OCI-LY1 (cell line): ENCODE measurements around the gene IMMT.

Experiments
- H2AFZ ChIP-seq: fragments of 200-600 bp; sonication (generic), shearing (Covaris generic); 2 replicates; pipeline ENCODE4 v1.6.0; 2014; ENCODE audit warnings: antibody characterized with exemption, mild to moderate bottlenecking, low read length
- H3F3A ChIP-seq: fragments of 200-600 bp; sonication (generic), shearing (Covaris generic); 2 replicates; pipeline ENCODE4 v1.6.0; 2014; ENCODE audit warnings: mild to moderate bottlenecking, antibody characterized with exemption, low read length, moderate library complexity; ENCODE audit not compliant: insufficient read depth
- H3K27ac ChIP-seq: fragments of 200-600 bp; sonication (generic); 2 replicates; pipeline ENCODE4 v1.5.1; 2014; ENCODE audit warnings: low read length, mixed run types, mild to moderate bottlenecking, low read depth; ENCODE audit not compliant: poor library complexity, severe bottlenecking
- H3K27me3 ChIP-seq: fragments of 200-600 bp; sonication (generic); 2 replicates; pipeline ENCODE4 v1.6.0; 2014; ENCODE audit warnings: antibody characterized with exemption, mild to moderate bottlenecking, low read length, moderate library complexity; ENCODE audit not compliant: insufficient read depth
- H3K36me3 ChIP-seq: fragments of 200-600 bp; sonication (generic); 2 replicates; pipeline ENCODE4 v1.6.1; 2014; ENCODE audit warnings: mild to moderate bottlenecking, antibody characterized with exemption, low read length, moderate library complexity, mixed read lengths; ENCODE audit not compliant: insufficient read depth
- H3K4me1 ChIP-seq: fragments of 200-600 bp; sonication (generic); 2 replicates; pipeline ENCODE4 v1.5.1; 2014; ENCODE audit warnings: mild to moderate bottlenecking, low read length, moderate library complexity; ENCODE audit not compliant: insufficient read depth, severe bottlenecking
- H3K4me2 ChIP-seq: fragments of 200-600 bp; sonication (generic), shearing (Covaris generic); 2 replicates; pipeline ENCODE4 v1.6.1; 2014; ENCODE audit warnings: low read length
- H3K4me3 ChIP-seq: fragments of 200-600 bp; sonication (generic); 2 replicates; pipeline ENCODE4 v1.5.1; 2014; ENCODE audit warnings: low read length, low read depth, mild to moderate bottlenecking, mixed read lengths; ENCODE audit not compliant: poor library complexity, severe bottlenecking
- H3K79me2 ChIP-seq: fragments of 200-600 bp; shearing (Covaris generic); 2 replicates; pipeline ENCODE4 v1.6.1; 2016; ENCODE audit warnings: mixed run types, low read length, mixed read lengths; ENCODE audit not compliant: insufficient read depth
- H3K9ac ChIP-seq: fragments of 200-600 bp; sonication (generic), shearing (Covaris generic); 2 replicates; pipeline ENCODE4 v1.6.1; 2014; ENCODE audit warnings: mild to moderate bottlenecking, low read length, mixed read lengths
- H3K9me2 ChIP-seq: fragments of 200-600 bp; sonication (generic), shearing (Covaris generic); 2 replicates; pipeline ENCODE4 v1.6.1; 2014; ENCODE audit warnings: low read depth, mild to moderate bottlenecking, low read length, mixed read lengths
- H3K9me3 ChIP-seq: fragments of 200-600 bp; shearing (Covaris generic); 2 replicates; pipeline ENCODE4 v1.6.1; 2014; ENCODE audit warnings: low read length, mixed read lengths
- H4K20me1 ChIP-seq: fragments of 200-600 bp; sonication (generic), shearing (Covaris generic); 2 replicates; pipeline ENCODE4 v1.6.0; 2016; ENCODE audit warnings: mild to moderate bottlenecking, low read length; ENCODE audit not compliant: insufficient read depth
- CTCF ChIP-seq: fragments of 200-600 bp; sonication (generic), shearing (Covaris generic); IDR thresholded peaks from 2 replicates; pipeline ENCODE4 v1.5.1; 2017; ENCODE audit warnings: mild to moderate bottlenecking, antibody characterized with exemption, low read length, moderate library complexity, mixed read lengths
- EZH2 ChIP-seq: fragments of 200-600 bp; sonication (generic), shearing (Covaris generic); IDR thresholded peaks from 2 replicates; pipeline ENCODE4 v1.8.0; 2017; ENCODE audit warnings: borderline replicate concordance, mixed run types, mild to moderate bottlenecking, antibody characterized with exemption, low read length, moderate library complexity, mixed read lengths

The IMMT gene

GRCh38 chr2:86211033-86211795 lies 16.0 kb upstream of the IMMT start:
- Histone ChIP-seq H2AFZ (no peak overlapping the region), H4K20me1 (no peaks in the 10 kb centered on the region), H3K9ac (no peak overlapping the region), H3K79me2 (no peaks in the 10 kb centered on the region), H3K27me3 (no peaks in the 10 kb centered on the region), H3K4me2 (no peak overlapping the region), H3K36me3 (peaks cover 78% of the 10 kb centered on the region), H3K9me3 (no peaks in the 10 kb centered on the region), H3K4me1 (no peaks in the 10 kb centered on the region), H3K27ac (no peak overlapping the region), H3K9me2 (no peaks in the 10 kb centered on the region), H3F3A (no peaks in the 10 kb centered on the region), H3K4me3 (no peak overlapping the region)
- TF ChIP-seq EZH2, result no peak
- no peak for TF ChIP-seq CTCF

- Histone ChIP-seq H3K9me2 (no peaks in the 10 kb centered on the region), H3K36me3 (peaks cover 36% of the 10 kb centered on the region), H3K27me3 (no peaks in the 10 kb centered on the region), H3K9ac (no peak overlapping the region), H3K4me1 (peaks cover 45% of the 10 kb centered on the region), H3K9me3 (no peaks in the 10 kb centered on the region), H2AFZ (no peak overlapping the region), H3K27ac (no peak overlapping the region), H3K4me3 (no peak overlapping the region), H3K4me2 (no peak overlapping the region), H4K20me1 (0 out of 2 replicates have a peak, but pooled peaks cover 2% of the 10 kb centered on the region), H3F3A (no peaks in the 10 kb centered on the region), H3K79me2 (peaks cover 49% of the 10 kb centered on the region)
- TF ChIP-seq CTCF (no peak), EZH2 (no peak)
Observed at GRCh38 chr2:86204458-86204857, 9.2 kb upstream of the IMMT start.

- H3K4me1 ChIP-seq, result peaks cover 47% of the 10 kb centered on the region
- TF ChIP-seq EZH2, result no peak
- no peak for TF ChIP-seq CTCF
- H2AFZ ChIP-seq, result no peak overlapping the region
- H3K9me3 ChIP-seq, result no peaks in the 10 kb centered on the region
- H3K36me3 ChIP-seq, result peaks cover 28% of the 10 kb centered on the region
- H3K4me3 ChIP-seq, result no peak overlapping the region
- H3K79me2 ChIP-seq, result peaks cover 50% of the 10 kb centered on the region
- no peaks in the 10 kb centered on the region for H3K27me3 ChIP-seq
- 0 out of 2 replicates have a peak, but pooled peaks cover 2% of the 10 kb centered on the region for H4K20me1 ChIP-seq
- no peaks in the 10 kb centered on the region for H3F3A ChIP-seq
- H3K9me2 ChIP-seq, result no peaks in the 10 kb centered on the region
- H3K4me2 ChIP-seq, result peak overlapping the region; percentile 15; the same call in 1 of the 2 replicates
- H3K27ac ChIP-seq, result no peak overlapping the region
- no peak overlapping the region for H3K9ac ChIP-seq
Observed at GRCh38 chr2:86203614-86204013, 8.4 kb upstream of the IMMT start.
